Thyroid gland (tissue), 4 donors: ENCODE data around the gene CACNA1D.

Experiments
- CTCF ChIP-seq, 6 experiments: fragments of 200-600 bp in 3 of 6; fragments of 450-650 bp in 3 of 6; sonication (generic) in 3 of 6; IDR thresholded peaks; one replicate each; pipeline ENCODE4 v1.5.1; 2016 to 2019; ENCODE audit warnings: antibody characterized with exemption in 6 of 6, mild to moderate bottlenecking in 2 of 6, inconsistent platforms in 1 of 6, moderate library complexity in 1 of 6
- POLR2A ChIP-seq, 2 donors: fragments of 450-650 bp; IDR thresholded peaks; one replicate each; pipeline ENCODE4 v1.6.1; 2017; ENCODE audit warnings: antibody characterized with exemption in 2 of 2, mild to moderate bottlenecking in 2 of 2, moderate library complexity in 1 of 2

DNA sequence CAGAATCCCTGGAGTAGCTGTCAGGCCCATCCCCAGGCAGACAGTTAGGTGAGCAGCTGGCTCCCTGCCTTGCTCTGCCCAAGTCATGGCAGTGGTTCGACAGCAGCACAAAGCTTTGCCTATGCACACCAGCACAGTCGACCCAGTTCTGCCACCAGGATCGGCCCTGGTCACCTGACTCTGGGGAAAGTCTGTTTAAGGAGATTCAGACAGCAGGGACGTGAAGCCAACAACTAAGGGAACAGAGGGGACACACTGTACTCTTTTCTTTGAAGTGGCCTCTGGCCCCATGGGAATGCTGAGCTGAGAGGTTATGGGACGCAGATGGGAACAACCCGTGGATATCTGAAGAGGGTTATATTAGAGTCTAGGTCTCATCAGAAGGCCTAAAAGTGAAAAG, 217.0 kb downstream of the CACNA1D start:
- TF ChIP-seq CTCF (IDR thresholded peaks at IDR 0.05) = no peak
- TF ChIP-seq POLR2A (IDR thresholded peaks at IDR 0.05) = no peak
